Measurements from ENCODE around the gene ICAM4. TPM values are rescaled to one million over a fixed set of nuclear protein-coding genes. Genes with fewer than 3 reads are reported as not detected.
A peak's percentile ranks its signal among the peaks of the same experiment; 100 is the strongest.

Gene ICAM4
- total and polyA plus RNA-seq, 2 of the 13 experiments (the other 11 are each of a cell fraction or from before 2014, with no cell fraction given): 2.9 to 4.0 TPM

DNA sequence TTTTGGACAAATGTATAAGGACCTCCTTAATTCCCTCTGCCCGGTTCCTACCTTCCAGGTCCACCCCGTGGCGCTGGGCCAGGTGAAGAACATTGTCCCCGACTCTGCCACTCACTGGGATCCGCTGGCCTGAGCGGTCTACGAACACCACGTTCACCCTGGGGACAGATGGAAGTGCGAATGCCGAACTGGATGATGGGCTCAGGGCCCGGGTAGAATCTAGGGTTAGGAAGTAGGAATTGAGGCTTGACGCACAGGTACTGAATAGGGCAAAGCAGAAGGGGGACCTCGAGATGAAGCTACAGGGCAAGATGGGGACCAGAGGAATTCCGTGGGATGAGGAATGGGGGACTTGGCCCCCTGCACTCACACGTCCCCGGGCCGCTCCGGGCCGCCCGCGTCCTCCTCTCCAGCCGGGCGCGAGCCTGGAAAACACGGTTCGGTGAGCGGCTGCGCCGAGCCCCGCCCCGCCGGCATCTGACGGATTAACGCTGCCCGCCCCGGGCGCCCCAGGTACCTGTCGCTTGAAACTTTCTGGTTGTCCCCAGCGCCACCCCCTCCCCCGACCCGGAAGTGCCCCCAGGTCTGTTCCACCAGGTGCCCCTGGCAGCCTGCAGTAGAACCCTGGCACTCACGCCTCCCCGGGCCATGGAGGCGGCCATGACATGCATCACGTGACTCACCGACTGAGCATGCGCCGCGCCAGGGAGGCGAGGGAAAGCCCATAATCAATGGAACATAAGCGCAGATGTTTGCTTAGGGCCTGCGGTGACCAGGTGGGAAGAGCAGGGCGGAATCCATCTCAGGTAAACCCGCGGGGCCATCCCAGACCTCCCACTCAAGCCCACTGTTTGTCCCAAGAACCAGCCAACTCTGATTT is 28.8 kb downstream of the ICAM4 start, which contains the start of gene FDX2 (continued):
- TF ChIP-seq SRF (IDR thresholded peaks at IDR 0.05; ENCODE audit: low read depth, low read length) (0 out of 2 replicates have a peak, but pooled peaks have one; percentile 40), DZIP1 (CRISPR knock-in tag; IDR thresholded peaks at IDR 0.05) (0 out of 2 replicates have a peak, but pooled peaks have one; percentile 41), ZIK1 (CRISPR knock-in tag; IDR thresholded peaks at IDR 0.05; ENCODE audit: borderline replicate concordance, low read depth) (0 out of 2 replicates have a peak, but pooled peaks have one; percentile 27), HOXA3 (CRISPR knock-in tag; IDR thresholded peaks at IDR 0.05) (peak; percentile 62; the same call in 1 of the 2 replicates), ZFP1 (CRISPR knock-in tag; IDR thresholded peaks at IDR 0.05) (0 out of 2 replicates have a peak, but pooled peaks have one; percentile 31), ZNF543 (CRISPR knock-in tag; IDR thresholded peaks at IDR 0.05) (peak; percentile 69; the same call in 1 of the 2 replicates), MXD4 (CRISPR knock-in tag; IDR thresholded peaks at IDR 0.05) (peak; percentile 87), HIC2 (CRISPR knock-in tag; IDR thresholded peaks at IDR 0.05; ENCODE audit: low read depth) (peak; percentile 75), EED (CRISPR knock-in tag; IDR thresholded peaks at IDR 0.05) (no peak), PRMT3 (CRISPR knock-in tag; IDR thresholded peaks at IDR 0.05; ENCODE audit: borderline replicate concordance, low read depth) (no peak)
- TF ChIP-seq, protein P1, sequence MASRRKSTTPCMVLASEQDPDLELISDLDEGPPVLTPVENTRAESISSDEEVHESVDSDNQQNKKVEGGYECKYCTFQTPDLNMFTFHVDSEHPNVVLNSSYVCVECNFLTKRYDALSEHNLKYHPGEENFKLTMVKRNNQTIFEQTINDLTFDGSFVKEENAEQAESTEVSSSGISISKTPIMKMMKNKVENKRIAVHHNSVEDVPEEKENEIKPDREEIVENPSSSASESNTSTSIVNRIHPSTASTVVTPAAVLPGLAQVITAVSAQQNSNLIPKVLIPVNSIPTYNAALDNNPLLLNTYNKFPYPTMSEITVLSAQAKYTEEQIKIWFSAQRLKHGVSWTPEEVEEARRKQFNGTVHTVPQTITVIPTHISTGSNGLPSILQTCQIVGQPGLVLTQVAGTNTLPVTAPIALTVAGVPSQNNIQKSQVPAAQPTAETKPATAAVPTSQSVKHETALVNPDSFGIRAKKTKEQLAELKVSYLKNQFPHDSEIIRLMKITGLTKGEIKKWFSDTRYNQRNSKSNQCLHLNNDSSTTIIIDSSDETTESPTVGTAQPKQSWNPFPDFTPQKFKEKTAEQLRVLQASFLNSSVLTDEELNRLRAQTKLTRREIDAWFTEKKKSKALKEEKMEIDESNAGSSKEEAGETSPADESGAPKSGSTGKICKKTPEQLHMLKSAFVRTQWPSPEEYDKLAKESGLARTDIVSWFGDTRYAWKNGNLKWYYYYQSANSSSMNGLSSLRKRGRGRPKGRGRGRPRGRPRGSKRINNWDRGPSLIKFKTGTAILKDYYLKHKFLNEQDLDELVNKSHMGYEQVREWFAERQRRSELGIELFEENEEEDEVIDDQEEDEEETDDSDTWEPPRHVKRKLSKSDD (CRISPR knock-in tag; IDR thresholded peaks at IDR 0.05; ENCODE audit: low read depth): peak; percentile 76
- TF ChIP-seq, protein P2, sequence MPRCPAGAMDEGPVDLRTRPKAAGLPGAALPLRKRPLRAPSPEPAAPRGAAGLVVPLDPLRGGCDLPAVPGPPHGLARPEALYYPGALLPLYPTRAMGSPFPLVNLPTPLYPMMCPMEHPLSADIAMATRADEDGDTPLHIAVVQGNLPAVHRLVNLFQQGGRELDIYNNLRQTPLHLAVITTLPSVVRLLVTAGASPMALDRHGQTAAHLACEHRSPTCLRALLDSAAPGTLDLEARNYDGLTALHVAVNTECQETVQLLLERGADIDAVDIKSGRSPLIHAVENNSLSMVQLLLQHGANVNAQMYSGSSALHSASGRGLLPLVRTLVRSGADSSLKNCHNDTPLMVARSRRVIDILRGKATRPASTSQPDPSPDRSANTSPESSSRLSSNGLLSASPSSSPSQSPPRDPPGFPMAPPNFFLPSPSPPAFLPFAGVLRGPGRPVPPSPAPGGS (CRISPR knock-in tag; IDR thresholded peaks at IDR 0.05): 0 out of 2 replicates have a peak, but pooled peaks have one; percentile 62
- TF ChIP-seq, protein P3, sequence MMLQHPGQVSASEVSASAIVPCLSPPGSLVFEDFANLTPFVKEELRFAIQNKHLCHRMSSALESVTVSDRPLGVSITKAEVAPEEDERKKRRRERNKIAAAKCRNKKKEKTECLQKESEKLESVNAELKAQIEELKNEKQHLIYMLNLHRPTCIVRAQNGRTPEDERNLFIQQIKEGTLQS (CRISPR knock-in tag; IDR thresholded peaks at IDR 0.05): no peak
- TF ChIP-seq, protein P4, sequence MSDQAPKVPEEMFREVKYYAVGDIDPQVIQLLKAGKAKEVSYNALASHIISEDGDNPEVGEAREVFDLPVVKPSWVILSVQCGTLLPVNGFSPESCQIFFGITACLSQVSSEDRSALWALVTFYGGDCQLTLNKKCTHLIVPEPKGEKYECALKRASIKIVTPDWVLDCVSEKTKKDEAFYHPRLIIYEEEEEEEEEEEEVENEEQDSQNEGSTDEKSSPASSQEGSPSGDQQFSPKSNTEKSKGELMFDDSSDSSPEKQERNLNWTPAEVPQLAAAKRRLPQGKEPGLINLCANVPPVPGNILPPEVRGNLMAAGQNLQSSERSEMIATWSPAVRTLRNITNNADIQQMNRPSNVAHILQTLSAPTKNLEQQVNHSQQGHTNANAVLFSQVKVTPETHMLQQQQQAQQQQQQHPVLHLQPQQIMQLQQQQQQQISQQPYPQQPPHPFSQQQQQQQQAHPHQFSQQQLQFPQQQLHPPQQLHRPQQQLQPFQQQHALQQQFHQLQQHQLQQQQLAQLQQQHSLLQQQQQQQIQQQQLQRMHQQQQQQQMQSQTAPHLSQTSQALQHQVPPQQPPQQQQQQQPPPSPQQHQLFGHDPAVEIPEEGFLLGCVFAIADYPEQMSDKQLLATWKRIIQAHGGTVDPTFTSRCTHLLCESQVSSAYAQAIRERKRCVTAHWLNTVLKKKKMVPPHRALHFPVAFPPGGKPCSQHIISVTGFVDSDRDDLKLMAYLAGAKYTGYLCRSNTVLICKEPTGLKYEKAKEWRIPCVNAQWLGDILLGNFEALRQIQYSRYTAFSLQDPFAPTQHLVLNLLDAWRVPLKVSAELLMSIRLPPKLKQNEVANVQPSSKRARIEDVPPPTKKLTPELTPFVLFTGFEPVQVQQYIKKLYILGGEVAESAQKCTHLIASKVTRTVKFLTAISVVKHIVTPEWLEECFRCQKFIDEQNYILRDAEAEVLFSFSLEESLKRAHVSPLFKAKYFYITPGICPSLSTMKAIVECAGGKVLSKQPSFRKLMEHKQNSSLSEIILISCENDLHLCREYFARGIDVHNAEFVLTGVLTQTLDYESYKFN (CRISPR knock-in tag; conservative IDR thresholded peaks at IDR 0.05): peak; percentile 41; the same call in 1 of the 2 replicates
